Kidney (tissue), 14 donors: Measurements from ENCODE around the gene NCOA4. TPM values are rescaled to one million over a fixed set of nuclear protein-coding genes. Genes with fewer than 3 reads are reported as not detected.

Experiments
- DNase-seq, 5 donors: peaks; one replicate each; pipeline ENCODE4 v3.0.0-alpha.2; 2013 to 2020
- FAIRE-seq: peaks from 2 replicates; lab custom pipeline; 2012; peaks lifted over from hg19 to GRCh38; lab: Jason Lieb, UNC
- H3K27ac ChIP-seq, 2 donors: one replicate each; pipeline ENCODE4 v1.7.0; 2013; ENCODE audit warnings: low read depth in 2 of 2, low read length in 2 of 2, inconsistent platforms in 1 of 2
- H3K27me3 ChIP-seq: one replicate; pipeline ENCODE4 v1.7.1; 2013; ENCODE audit warnings: low read length, inconsistent platforms; ENCODE audit not compliant: control insufficient read depth, insufficient read depth
- H3K36me3 ChIP-seq, 3 donors: one replicate each; pipeline versions ENCODE4 v1.7.0 to v1.7.1; 2013; ENCODE audit warnings: low read length in 3 of 3, control low read depth in 1 of 3, inconsistent platforms in 1 of 3; ENCODE audit not compliant: insufficient read depth in 3 of 3, control insufficient read depth in 2 of 3
- H3K4me1 ChIP-seq, 3 donors: one replicate each; pipeline versions ENCODE4 v1.7.0 to v1.7.1; 2013; ENCODE audit warnings: low read length in 3 of 3, inconsistent platforms in 1 of 3, low read depth in 1 of 3; ENCODE audit not compliant: control insufficient read depth in 2 of 3, insufficient read depth in 2 of 3
- H3K4me3 ChIP-seq, 3 donors: one replicate each; pipeline versions ENCODE4 v1.7.0 to v1.8.1; 2013; ENCODE audit warnings: low read length in 3 of 3, control low read depth in 1 of 3, inconsistent platforms in 1 of 3
- H3K9ac ChIP-seq, 3 donors: one replicate each; pipeline versions ENCODE4 v1.7.0 to v1.7.1; 2013; ENCODE audit warnings: low read length in 3 of 3, control low read depth in 1 of 3, inconsistent platforms in 1 of 3
- H3K9me3 ChIP-seq, 3 donors: one replicate each; pipeline versions ENCODE4 v1.7.0 to v1.7.1; 2013; ENCODE audit warnings: low read length in 3 of 3, control low read depth in 1 of 3, inconsistent platforms in 1 of 3; ENCODE audit not compliant: control insufficient read depth in 2 of 3, insufficient read depth in 1 of 3
- intact Hi-C: fragments of 100-400 bp; cut with DNase I; formaldehyde crosslinking; loops from one replicate; pipeline ENCODE4 v1.11.1; 2022
- polyA plus RNA-seq: library from polyadenylated mRNA; stranded (reverse); fragments of 350-450 nt; fragmentation: Illumina TruSeq; extraction: RNeasy Lipid Tissue Mini Kit (QIAGEN cat#74804); gene quantifications from one replicate; pipeline ENCODE4 v1.2.3, GENCODE V29; 2014; ENCODE audit warnings: low read depth, low replicate concordance; ENCODE audit not compliant: insufficient read depth
- total RNA-seq: library from RNA; stranded (reverse); fragmentation: NEBNext Ultra II Directional; extraction: Animal tissue kit (Norgen Biotek cat#: 25700); gene quantifications from one replicate; pipeline ENCODE4 v1.2.1, GENCODE V29; 2021
- TF ChIP-seq, protein P1 (sequence below): IDR thresholded peaks from 3 replicates; pipeline ENCODE4 v1.5.1; 2012; ENCODE audit warnings: mild to moderate bottlenecking, moderate library complexity, borderline replicate concordance; ENCODE audit not compliant: insufficient read depth; ENCODE audit errors: extremely low read depth
- donor health status: control.
- donor health status: control.
- donor health status: control.
- donor health status: control.
- donor health status: control.
- donor health status: DM: yes; HTN: yes; CAD: no.
- donor health status: Normal renal cell carcinoma (clear cell type).

NCOA4 gene
- total and polyA plus RNA-seq, 2 donors from 2014 or later = 83.7 to 133 TPM

DNA sequence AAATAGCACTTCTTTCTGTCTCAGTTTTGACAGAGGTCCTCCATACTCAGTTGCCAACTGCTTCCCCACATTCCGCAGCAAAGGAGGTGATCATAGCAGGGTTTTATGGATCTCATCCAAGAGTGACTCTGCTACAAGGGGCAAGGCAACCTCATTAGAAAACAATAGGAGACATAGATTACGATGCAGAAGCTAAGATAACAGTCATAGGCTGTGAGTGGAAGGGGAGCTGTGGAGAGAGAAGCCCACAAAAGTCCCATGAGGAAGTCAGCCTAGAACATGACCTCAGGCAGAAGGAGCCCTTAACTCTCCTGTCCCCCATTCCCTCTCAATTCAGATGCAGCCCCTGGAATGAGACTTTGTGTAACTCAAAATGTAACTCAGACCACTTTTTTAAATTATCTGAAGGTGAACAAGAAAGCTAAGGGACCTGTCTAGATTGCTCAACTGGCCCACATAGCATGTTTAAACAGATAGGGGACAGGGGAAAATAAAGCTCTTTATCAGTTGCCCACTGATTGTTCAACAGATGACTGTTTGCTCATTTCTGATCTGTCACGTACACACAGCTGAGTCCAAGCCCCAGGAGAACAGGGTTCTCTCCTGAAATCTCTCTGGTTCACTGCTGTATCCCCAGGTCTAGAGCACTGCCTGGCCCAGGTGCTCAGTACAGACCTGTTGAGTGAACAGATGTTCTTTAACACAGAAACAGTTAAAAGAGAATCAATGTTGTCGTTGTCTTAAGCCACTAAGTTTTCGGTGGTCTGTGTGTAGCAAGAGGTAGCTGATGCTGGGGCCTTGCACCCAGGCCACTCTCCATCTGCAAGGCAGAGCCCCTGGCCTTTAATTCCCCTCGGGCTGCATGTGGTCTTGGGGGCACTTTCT is 1.5 kb upstream of the NCOA4 start:
- FAIRE-seq (no peak), DNase-seq (no peak)
- Histone ChIP-seq H3K27ac (no peak overlapping the region), H3K36me3 (no peaks in the 10 kb centered on the region), H3K9ac (no peak overlapping the region), H3K4me3 (no peak overlapping the region), H3K27me3 (no peaks in the 10 kb centered on the region), H3K4me1 (peaks cover 7 to 16% (median 12%) of the 10 kb centered on the region in 3 donors), H3K9me3 (no peaks in the 10 kb centered on the region)
- TF ChIP-seq, protein P1, sequence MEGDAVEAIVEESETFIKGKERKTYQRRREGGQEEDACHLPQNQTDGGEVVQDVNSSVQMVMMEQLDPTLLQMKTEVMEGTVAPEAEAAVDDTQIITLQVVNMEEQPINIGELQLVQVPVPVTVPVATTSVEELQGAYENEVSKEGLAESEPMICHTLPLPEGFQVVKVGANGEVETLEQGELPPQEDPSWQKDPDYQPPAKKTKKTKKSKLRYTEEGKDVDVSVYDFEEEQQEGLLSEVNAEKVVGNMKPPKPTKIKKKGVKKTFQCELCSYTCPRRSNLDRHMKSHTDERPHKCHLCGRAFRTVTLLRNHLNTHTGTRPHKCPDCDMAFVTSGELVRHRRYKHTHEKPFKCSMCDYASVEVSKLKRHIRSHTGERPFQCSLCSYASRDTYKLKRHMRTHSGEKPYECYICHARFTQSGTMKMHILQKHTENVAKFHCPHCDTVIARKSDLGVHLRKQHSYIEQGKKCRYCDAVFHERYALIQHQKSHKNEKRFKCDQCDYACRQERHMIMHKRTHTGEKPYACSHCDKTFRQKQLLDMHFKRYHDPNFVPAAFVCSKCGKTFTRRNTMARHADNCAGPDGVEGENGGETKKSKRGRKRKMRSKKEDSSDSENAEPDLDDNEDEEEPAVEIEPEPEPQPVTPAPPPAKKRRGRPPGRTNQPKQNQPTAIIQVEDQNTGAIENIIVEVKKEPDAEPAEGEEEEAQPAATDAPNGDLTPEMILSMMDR = no peak
- intact Hi-C loops = no loop called here

DNA sequence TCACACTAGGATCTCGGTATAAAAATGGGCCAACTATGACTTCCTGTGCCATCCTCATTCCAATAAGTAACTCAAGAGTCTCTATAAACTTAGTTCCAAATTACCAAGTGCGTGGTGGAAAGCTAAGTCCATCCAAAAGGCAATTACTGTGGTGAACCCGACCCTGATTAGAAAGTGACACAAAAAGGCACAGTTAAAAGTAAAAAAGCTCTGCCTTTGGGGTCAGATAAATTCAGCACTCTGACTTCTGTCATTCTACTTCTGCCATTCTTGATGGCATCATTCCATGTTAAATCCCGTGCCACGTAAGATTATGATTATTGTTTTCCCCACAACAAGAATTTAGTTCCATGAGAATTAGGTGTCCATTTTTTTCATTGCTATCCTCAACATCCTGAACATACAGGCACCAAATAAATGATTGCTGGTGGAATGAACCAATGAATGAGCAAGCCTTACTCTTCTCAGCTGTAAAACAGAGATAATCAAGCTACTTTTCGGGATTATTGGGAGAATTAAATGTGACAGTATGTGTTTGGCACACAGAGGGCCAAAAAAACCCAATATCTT is 877 bp downstream of the NCOA4 start:
- FAIRE-seq (no peak), DNase-seq (no peak)
- TF ChIP-seq, protein P1 = no peak
- Histone ChIP-seq H3K9me3 (no peaks in the 10 kb centered on the region), H3K27ac (peak overlapping the region; percentile 91 to 96), H3K4me1 (peaks cover 7 to 24% (median 18%) of the 10 kb centered on the region in 3 donors), H3K4me3 (peak overlapping the region; percentile 90 to 96 (median 93)), H3K36me3 (no peaks in the 10 kb centered on the region), H3K9ac (peak overlapping the region; percentile 76 to 96 (median 94)), H3K27me3 (no peaks in the 10 kb centered on the region)
- intact Hi-C loops = no loop called here

DNA sequence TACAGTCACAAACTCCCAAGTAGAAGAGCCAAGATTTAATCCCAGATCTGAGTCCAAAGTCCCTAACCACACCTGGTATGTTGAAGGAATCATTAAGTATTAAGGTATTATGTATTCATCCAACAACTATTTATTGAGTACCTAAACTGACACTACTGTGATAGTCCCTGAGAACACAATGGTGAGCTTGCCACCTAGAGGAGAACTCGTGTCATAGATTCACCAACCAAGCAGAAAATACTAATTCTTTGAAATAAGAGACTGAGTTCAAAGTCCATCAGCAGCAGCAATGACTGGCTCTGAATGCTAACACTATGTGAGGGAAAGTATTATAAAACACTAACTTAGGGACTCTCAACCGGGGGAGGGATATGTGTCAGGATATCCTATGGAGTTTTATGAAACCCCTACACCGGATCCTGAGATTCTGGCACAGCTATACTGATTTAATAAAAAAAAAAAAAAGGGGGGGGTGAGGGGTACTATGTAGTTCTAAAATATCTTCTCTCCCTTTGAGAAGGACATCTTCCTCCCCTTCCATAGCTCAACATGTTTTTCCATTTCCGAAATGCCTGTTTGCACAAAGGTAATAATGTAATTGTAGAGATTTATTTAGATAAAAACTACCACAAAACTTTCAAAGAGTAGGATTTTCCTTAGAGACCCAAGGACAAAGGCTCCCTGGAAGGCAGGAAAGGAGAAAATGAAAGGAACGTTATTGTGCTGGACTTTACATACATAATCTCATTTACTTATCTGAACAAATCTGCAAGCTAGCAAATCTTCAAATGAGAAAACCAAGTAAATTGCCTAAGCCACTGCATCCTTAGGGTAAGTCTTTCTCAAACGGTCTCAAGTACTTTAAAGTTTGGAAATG is 1.6 kb downstream of the NCOA4 start:
- intact Hi-C loops = no loop called here
- Histone ChIP-seq H3K4me1 (peaks cover 8 to 24% (median 18%) of the 10 kb centered on the region in 3 donors), H3K36me3 (no peaks in the 10 kb centered on the region), H3K4me3 (peak overlapping the region; percentile 14 to 93 (median 90)), H3K27ac (peak overlapping the region; percentile 91 to 96), H3K9ac (peak overlapping the region in 2 of 3 donors; percentile 76 to 94), H3K9me3 (no peaks in the 10 kb centered on the region), H3K27me3 (no peaks in the 10 kb centered on the region)
- TF ChIP-seq, protein P1 = peak; percentile 54
- DNase-seq (peak in 2 of 5 donors; percentile 71 to 81), FAIRE-seq (no peak)
